Astrocyte (in vitro differentiated cells and primary cell): ENCODE data around the gene SLC9A3. TPM values are rescaled to one million over a fixed set of nuclear protein-coding genes. Genes with fewer than 3 reads are reported as not detected.

Experiments
- DNase-seq: peaks from one replicate; pipeline ENCODE4 v3.0.0-alpha.2; 2010; ENCODE audit warnings: low read depth
- FAIRE-seq: peaks from 2 replicates; lab custom pipeline; 2011; peaks lifted over from hg19 to GRCh38; lab: Jason Lieb, UNC
- H2AFZ ChIP-seq: 2 replicates; pipeline ENCODE4 v1.6.0; 2012; ENCODE audit warnings: low read depth, low read length, inconsistent platforms
- H3K27ac ChIP-seq: 2 replicates; pipeline ENCODE4 v1.5.1; 2011; ENCODE audit warnings: low read depth, low read length, inconsistent platforms
- H3K27me3 ChIP-seq: 2 replicates; pipeline ENCODE4 v1.6.0; 2011; ENCODE audit warnings: low read length, inconsistent platforms; ENCODE audit not compliant: insufficient read depth
- H3K36me3 ChIP-seq: 2 replicates; pipeline ENCODE4 v1.5.1; 2011; ENCODE audit warnings: low read length, inconsistent platforms; ENCODE audit not compliant: insufficient read depth
- H3K4me1 ChIP-seq: 2 replicates; pipeline ENCODE4 v1.5.1; 2011; ENCODE audit warnings: low read length, inconsistent platforms; ENCODE audit not compliant: insufficient read depth
- H3K4me2 ChIP-seq: 2 replicates; pipeline ENCODE4 v1.6.0; 2012; ENCODE audit warnings: low read length, inconsistent platforms
- H3K4me3 ChIP-seq: 2 replicates; pipeline ENCODE4 v1.5.1; 2011; ENCODE audit warnings: low read depth, mild to moderate bottlenecking, low read length, inconsistent platforms; ENCODE audit not compliant: insufficient read depth
- H3K79me2 ChIP-seq: 2 replicates; pipeline ENCODE4 v1.6.0; 2012; ENCODE audit warnings: mild to moderate bottlenecking, low read length, inconsistent platforms; ENCODE audit not compliant: insufficient read depth
- H3K9ac ChIP-seq: 2 replicates; pipeline ENCODE4 v1.6.0; 2012; ENCODE audit warnings: mild to moderate bottlenecking, low read length, inconsistent platforms
- H3K9me3 ChIP-seq: 2 replicates; pipeline ENCODE4 v1.5.1; 2012; ENCODE audit warnings: low read depth, mild to moderate bottlenecking, low read length, inconsistent platforms; ENCODE audit not compliant: insufficient read depth
- H4K20me1 ChIP-seq: 2 replicates; pipeline ENCODE4 v1.6.0; 2012; ENCODE audit warnings: low read length, inconsistent platforms; ENCODE audit not compliant: insufficient read depth
- H3K27ac Mint-ChIP-seq: one replicate; pipeline ENCODE4 v1.8.0; 2021; ENCODE audit warnings: mild to moderate bottlenecking, mixed read lengths; ENCODE audit not compliant: unreplicated experiment
- H3K27me3 Mint-ChIP-seq: one replicate; pipeline ENCODE4 v1.8.0; 2021; ENCODE audit warnings: low read depth, mixed read lengths; ENCODE audit not compliant: unreplicated experiment
- H3K36me3 Mint-ChIP-seq: one replicate; pipeline ENCODE4 v1.8.0; 2021; ENCODE audit warnings: low read depth, mixed read lengths; ENCODE audit not compliant: unreplicated experiment
- H3K4me1 Mint-ChIP-seq: one replicate; pipeline ENCODE4 v1.8.0; 2021; ENCODE audit warnings: low read depth, mixed read lengths; ENCODE audit not compliant: unreplicated experiment
- H3K4me3 Mint-ChIP-seq: one replicate; pipeline ENCODE4 v1.8.0; 2021; ENCODE audit warnings: mild to moderate bottlenecking, moderate library complexity, mixed read lengths; ENCODE audit not compliant: unreplicated experiment
- H3K9me3 Mint-ChIP-seq: one replicate; pipeline ENCODE4 v1.8.0; 2021; ENCODE audit warnings: mild to moderate bottlenecking, mixed read lengths; ENCODE audit not compliant: unreplicated experiment
- EZH2 ChIP-seq: IDR thresholded peaks from 2 replicates; pipeline ENCODE4 v1.6.1; 2012; ENCODE audit warnings: mild to moderate bottlenecking, low read length, inconsistent platforms; ENCODE audit not compliant: insufficient read depth
- total RNA-seq: library from RNA; stranded (reverse); gene quantifications from 2 replicates; pipeline ENCODE4 v1.2.1, GENCODE V29; 2021
- TF ChIP-seq, protein P1 (sequence below): IDR thresholded peaks from 2 replicates; pipeline ENCODE4 v1.5.1; 2011; ENCODE audit warnings: low read depth, mild to moderate bottlenecking, inconsistent platforms, low read length, moderate library complexity; ENCODE audit not compliant: insufficient read depth

Gene SLC9A3
- total RNA-seq, 1 donor from 2014 or later: 1.0 TPM

DNA sequence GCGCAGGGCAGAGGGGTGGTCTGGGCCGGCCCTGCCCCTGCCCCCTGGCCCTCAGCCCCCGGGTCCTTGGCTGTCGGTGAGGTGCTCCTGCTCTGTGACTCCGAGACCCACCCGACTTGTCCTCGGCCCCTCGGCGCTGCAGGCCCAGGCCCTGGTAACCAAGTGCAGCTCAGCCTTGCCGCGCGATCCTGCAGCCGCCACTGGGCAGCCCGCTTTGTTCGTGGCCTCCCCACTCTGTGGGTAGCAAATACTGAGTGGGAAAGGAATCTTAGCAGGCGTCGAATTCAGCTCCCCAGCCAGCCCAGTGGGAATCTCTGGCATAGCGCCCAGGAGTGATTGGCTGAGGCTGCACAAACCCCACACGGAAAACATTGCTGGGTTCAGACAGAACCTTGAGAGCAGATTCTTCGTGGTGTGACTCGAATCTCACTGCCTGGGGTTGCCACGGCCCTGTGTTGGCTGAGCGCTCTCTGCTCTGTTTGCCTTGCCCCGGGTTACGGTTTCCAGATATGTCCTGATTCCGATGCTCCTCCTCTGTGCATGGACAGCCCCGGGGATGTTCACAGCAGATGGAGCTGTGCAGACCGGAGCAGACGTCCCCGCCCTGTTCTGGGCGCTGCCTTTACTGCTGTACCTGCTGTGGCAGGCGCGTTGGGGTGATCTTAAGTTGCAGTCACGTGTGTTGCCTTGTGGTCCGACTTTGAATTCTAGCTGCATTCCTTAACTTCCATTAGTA is 94.6 kb downstream of the SLC9A3 start:
- Mint-ChIP-seq H3K4me3 (no peak overlapping the region), H3K4me1 (peaks cover 7% of the 10 kb centered on the region), H3K27ac (peak overlapping the region; percentile 85), H3K27me3 (no peaks in the 10 kb centered on the region), H3K36me3 (peaks cover 14% of the 10 kb centered on the region), H3K9me3 (peaks cover 1% of the 10 kb centered on the region)
- no peak for TF ChIP-seq EZH2
- Histone ChIP-seq H3K27me3 (no peaks in the 10 kb centered on the region), H4K20me1 (no peaks in the 10 kb centered on the region), H3K79me2 (no peaks in the 10 kb centered on the region), H3K4me1 (peaks cover 3% of the 10 kb centered on the region), H3K4me3 (no peak overlapping the region), H3K27ac (no peak overlapping the region), H3K36me3 (no peaks in the 10 kb centered on the region), H3K9me3 (no peaks in the 10 kb centered on the region), H2AFZ (no peak overlapping the region), H3K4me2 (no peak overlapping the region), H3K9ac (no peak overlapping the region)
- DNase-seq (peak; percentile 42), FAIRE-seq (peak; percentile 49)

DNA sequence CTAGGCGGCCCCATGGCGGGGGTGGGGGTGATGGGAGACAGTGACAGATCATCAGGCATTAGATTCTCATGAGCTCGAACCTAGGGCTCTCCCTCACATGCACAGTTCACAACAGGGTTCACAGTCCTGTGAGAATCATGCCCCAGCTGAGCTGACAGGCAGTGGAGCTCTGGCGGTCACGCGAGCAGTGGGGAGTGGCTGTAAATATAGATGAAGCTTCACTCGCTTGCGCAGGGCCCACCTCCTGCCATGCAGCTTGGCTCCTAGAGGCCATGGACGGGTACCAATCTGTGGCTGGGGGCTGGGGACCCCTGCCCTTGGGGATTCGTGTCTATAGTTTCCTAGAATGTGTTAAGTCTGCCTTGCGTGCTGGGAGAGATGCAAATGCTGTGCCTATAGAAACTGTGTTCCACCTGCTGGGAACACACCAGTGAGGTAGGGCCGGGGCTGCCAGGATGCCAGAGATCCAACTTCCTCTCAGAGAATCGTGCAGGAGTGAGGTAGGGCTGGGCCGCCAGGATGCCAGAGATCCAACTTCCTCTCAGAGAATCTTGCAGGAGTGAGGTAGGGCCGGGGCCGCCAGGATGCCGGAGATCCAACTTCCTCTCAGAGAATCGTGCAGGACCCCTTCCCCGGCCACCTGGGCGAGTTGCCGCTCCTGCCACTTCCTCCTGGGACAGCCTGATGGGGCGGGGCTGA is 95.3 kb downstream of the SLC9A3 start:
- no peaks in the 10 kb centered on the region for H4K20me1 ChIP-seq
- DNase-seq (no peak), FAIRE-seq (no peak)
- H3K4me1 ChIP-seq: peaks cover 3% of the 10 kb centered on the region
- Mint-ChIP-seq H3K4me1 (peaks cover 7% of the 10 kb centered on the region), H3K27ac (no peak overlapping the region), H3K27me3 (no peaks in the 10 kb centered on the region), H3K4me3 (no peak overlapping the region), H3K36me3 (peaks cover 14% of the 10 kb centered on the region), H3K9me3 (peaks cover 1% of the 10 kb centered on the region)
- TF ChIP-seq, protein P1, sequence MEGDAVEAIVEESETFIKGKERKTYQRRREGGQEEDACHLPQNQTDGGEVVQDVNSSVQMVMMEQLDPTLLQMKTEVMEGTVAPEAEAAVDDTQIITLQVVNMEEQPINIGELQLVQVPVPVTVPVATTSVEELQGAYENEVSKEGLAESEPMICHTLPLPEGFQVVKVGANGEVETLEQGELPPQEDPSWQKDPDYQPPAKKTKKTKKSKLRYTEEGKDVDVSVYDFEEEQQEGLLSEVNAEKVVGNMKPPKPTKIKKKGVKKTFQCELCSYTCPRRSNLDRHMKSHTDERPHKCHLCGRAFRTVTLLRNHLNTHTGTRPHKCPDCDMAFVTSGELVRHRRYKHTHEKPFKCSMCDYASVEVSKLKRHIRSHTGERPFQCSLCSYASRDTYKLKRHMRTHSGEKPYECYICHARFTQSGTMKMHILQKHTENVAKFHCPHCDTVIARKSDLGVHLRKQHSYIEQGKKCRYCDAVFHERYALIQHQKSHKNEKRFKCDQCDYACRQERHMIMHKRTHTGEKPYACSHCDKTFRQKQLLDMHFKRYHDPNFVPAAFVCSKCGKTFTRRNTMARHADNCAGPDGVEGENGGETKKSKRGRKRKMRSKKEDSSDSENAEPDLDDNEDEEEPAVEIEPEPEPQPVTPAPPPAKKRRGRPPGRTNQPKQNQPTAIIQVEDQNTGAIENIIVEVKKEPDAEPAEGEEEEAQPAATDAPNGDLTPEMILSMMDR: no peak
- no peak for TF ChIP-seq EZH2
- H3K4me2 ChIP-seq: no peak overlapping the region
- H3K27ac ChIP-seq: no peak overlapping the region
- H3K27me3 ChIP-seq: no peaks in the 10 kb centered on the region
- H3K36me3 ChIP-seq: no peaks in the 10 kb centered on the region
- no peaks in the 10 kb centered on the region for H3K9me3 ChIP-seq
- no peak overlapping the region for H3K4me3 ChIP-seq
- H3K79me2 ChIP-seq: no peaks in the 10 kb centered on the region
- no peak overlapping the region for H2AFZ ChIP-seq
- no peak overlapping the region for H3K9ac ChIP-seq

DNA sequence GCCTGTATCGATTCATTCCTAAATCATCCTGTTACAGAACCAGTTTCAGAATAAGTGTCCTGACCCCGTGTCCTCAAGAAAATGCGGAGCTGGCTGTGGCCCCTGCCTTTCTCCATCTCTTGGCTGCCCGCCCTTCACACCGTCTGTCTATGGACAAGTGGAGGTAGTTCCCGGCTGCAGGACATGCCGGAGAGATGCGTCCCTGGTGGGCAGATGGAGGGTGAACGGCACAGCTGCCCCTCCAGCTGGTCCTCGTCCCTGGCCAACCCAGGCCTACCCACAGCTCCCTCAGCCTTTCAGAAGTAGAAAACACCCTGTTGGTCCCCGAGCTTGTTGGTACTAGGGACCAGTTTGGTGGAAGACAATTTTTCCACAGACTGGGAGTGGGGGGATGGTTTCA is 96.0 kb downstream of the SLC9A3 start:
- H4K20me1 ChIP-seq: no peaks in the 10 kb centered on the region
- no peak overlapping the region for H3K4me2 ChIP-seq
- no peak overlapping the region for H3K9ac ChIP-seq
- Mint-ChIP-seq H3K27ac (no peak overlapping the region), H3K9me3 (peaks cover 1% of the 10 kb centered on the region), H3K4me1 (peaks cover 10% of the 10 kb centered on the region), H3K4me3 (no peak overlapping the region), H3K36me3 (peaks cover 18% of the 10 kb centered on the region), H3K27me3 (peaks cover 2% of the 10 kb centered on the region)
- H3K79me2 ChIP-seq: no peaks in the 10 kb centered on the region
- no peak for FAIRE-seq
- no peaks in the 10 kb centered on the region for H3K36me3 ChIP-seq
- no peak for TF ChIP-seq EZH2
- TF ChIP-seq, protein P1: no peak
- H3K4me3 ChIP-seq: no peak overlapping the region
- no peaks in the 10 kb centered on the region for H3K27me3 ChIP-seq
- no peak overlapping the region for H3K27ac ChIP-seq
- H3K4me1 ChIP-seq: peaks cover 3% of the 10 kb centered on the region
- no peak for DNase-seq
- H2AFZ ChIP-seq: no peak overlapping the region
- H3K9me3 ChIP-seq: no peaks in the 10 kb centered on the region
